Measurements from ENCODE around the gene PKNOX2.

DNA sequence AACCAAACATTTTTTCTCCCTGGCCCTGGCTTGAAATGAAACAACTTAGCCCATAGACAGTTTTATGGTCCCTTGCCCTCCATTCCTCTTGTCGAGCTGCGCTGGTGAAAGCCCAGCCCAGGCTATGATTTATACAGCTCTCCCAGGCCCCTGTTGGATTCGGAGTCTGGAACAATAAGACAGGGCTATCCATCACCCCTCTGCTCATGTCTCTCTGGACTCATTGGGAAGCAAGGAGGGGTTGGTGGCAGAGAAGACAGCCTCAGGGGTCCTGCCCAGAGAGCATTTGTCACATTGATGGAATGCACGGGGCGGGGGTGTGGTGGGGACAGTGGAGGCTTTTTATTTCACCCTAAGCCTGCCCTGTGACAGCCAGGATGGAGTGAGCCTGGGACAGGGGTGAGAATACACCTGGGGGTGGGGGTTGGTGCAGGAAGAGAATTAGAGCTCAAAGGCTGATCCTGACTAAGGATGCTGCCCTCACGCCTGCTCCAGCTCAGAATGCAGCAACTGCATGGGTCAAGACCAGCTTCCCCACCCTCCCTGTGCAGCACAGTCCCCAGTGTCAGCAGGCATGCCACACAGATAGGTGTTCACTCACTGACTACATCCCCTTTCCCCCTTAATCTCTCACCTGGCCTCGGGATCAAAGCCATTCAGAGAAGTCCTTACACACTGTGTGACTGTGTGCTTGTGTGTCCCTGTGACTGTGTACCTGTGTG is 10.0 kb upstream of the PKNOX2 start:
- no peak for TF ChIP-seq CTCF (conservative IDR thresholded peaks at IDR 0.05; ENCODE audit: low read length)
- TF ChIP-seq EZH2phosphoT487 (IDR thresholded peaks at IDR 0.05; ENCODE audit: borderline replicate concordance, low read depth, low read length), result no peak

All from OCI-LY7 (cell line).